ENCODE results near the gene WNK3. TPM values are rescaled to one million over a fixed set of nuclear protein-coding genes. Genes with fewer than 3 reads are reported as not detected.

The WNK3 gene
- total RNA-seq, 2 donors from 2014 or later, result 0.52 to 1.6 TPM

DNA sequence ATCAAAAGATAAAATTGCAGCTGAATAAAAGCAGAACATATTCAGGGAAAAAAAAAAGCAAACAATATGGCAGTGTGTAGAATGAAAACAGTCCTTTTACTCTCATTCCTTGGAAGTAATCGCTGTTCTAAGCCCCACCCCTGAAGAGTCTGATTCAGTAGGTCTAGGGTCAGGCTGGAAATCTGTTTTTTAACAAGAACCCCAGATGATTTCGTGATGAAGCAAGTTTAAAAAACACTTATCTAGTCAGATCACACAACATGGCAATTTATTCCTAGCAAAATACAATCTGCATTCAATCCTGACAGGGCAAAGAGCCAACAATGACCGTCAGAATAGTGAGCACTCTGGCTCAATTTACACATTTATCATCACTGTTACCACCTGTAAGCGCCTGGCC lies 190.9 kb downstream of the WNK3 start:
- no peaks in the 10 kb centered on the region for H3K27me3 ChIP-seq

DNA sequence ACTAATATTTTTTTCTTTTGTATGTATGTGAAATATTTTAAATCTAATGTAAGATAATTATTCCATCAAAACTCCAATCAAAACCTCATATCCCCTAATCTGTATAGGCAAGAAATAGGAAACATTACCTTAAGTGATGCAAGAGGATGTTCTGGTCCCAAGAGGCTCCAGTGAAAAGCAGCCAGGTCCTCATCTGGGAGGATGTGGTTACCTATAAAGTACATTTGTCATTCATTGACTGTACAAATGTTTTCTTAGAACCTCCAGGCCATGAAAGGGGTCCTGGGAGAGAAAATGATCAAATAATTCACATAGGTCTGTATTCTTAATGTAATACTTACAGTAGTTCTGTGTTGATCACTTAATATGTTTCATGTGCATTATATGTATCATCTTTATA lies 200.3 kb downstream of the WNK3 start:
- Histone ChIP-seq H3K4me1 (no peaks in the 10 kb centered on the region), H3K36me3 (replicated peaks in 1 of 2; ENCODE audit: insufficient read depth in 1 of 2, low read depth in 2 of 2) (no peaks in the 10 kb centered on the region), H3K4me3 (no peak overlapping the region), H3K9me3 (no peaks in the 10 kb centered on the region), H3K27me3 (no peaks in the 10 kb centered on the region), H3K27ac (no peak overlapping the region)
- intact Hi-C loops (cut with DNase I), result no loop called here
- ATAC-seq (no peak), DNase-seq (no peak)
- TF ChIP-seq, protein P1, sequence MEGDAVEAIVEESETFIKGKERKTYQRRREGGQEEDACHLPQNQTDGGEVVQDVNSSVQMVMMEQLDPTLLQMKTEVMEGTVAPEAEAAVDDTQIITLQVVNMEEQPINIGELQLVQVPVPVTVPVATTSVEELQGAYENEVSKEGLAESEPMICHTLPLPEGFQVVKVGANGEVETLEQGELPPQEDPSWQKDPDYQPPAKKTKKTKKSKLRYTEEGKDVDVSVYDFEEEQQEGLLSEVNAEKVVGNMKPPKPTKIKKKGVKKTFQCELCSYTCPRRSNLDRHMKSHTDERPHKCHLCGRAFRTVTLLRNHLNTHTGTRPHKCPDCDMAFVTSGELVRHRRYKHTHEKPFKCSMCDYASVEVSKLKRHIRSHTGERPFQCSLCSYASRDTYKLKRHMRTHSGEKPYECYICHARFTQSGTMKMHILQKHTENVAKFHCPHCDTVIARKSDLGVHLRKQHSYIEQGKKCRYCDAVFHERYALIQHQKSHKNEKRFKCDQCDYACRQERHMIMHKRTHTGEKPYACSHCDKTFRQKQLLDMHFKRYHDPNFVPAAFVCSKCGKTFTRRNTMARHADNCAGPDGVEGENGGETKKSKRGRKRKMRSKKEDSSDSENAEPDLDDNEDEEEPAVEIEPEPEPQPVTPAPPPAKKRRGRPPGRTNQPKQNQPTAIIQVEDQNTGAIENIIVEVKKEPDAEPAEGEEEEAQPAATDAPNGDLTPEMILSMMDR (IDR thresholded peaks at IDR 0.05), result no peak
- no peak for TF ChIP-seq POLR2A (IDR thresholded peaks at IDR 0.05)

More for the DNA sequence above, 190.9 kb downstream of the WNK3 start:
- H3K9me3 ChIP-seq, result no peaks in the 10 kb centered on the region
- TF ChIP-seq POLR2A (IDR thresholded peaks at IDR 0.05), result no peak
- H3K4me3 ChIP-seq, result no peak overlapping the region
- intact Hi-C loops (cut with DNase I), result no loop called here
- 21 to 22% methylated on average over 4 of the region's 4 CpGs for WGBS, 2 donors
- H3K4me1 ChIP-seq, result peaks cover 5% of the 10 kb centered on the region
- no peak overlapping the region for H3K27ac ChIP-seq
- H3K36me3 ChIP-seq (replicated peaks in 1 of 2; ENCODE audit: insufficient read depth in 1 of 2, low read depth in 2 of 2), result no peaks in the 10 kb centered on the region
- ATAC-seq (no peak), DNase-seq (no peak)

Small RNA genes lying within 50 kb of the gene (small RNA-seq; reads per million reads assigned to genes)
- gene AL589872.1 (not detected), gene RNU6-434P (not detected)

Other genes with a start within 250 kb of the WNK3 start
- 1 to 10 TPM; 4.2 to 5.6 TPM for gene FAM120C, start 174.8 kb downstream of the WNK3 start, total RNA-seq
- gene TSR2, start 82.4 kb upstream of the WNK3 start, total RNA-seq, result 10 to 100 TPM; 11.2 to 14.8 TPM
- 1 to 10 TPM; 2.3 to 2.9 TPM for gene FGD1, start 138.2 kb upstream of the WNK3 start, total RNA-seq
- gene GNL3L, start 172.2 kb upstream of the WNK3 start, total RNA-seq, result 10 to 100 TPM; 14.2 to 17.6 TPM

All from body of pancreas (tissue), 4 donors.